ENCODE measurements around the gene EGFLAM. TPM values are rescaled to one million over a fixed set of nuclear protein-coding genes. Genes with fewer than 3 reads are reported as not detected.

EGFLAM gene
- total and polyA plus RNA-seq, 2 of the 4 experiments (the other 2 are of a cell fraction) = 0.77 to 1.1 TPM

- H2BK15ac ChIP-seq (ENCODE audit: low read depth, low read length) = no peak overlapping the region
- dilution Hi-C loops (cut with HindIII; ENCODE audit: low sequenced_read_pairs, unreplicated experiment) = no loop called here
- H3K9me3 ChIP-seq (ENCODE audit: control insufficient read depth, insufficient read depth, low read length) = no peaks in the 10 kb centered on the region
- H2AFZ ChIP-seq (replicated peaks; ENCODE audit: low read length, poor library complexity) = no peak overlapping the region
- H3K4ac ChIP-seq (ENCODE audit: low read depth, low read length) = no peak overlapping the region
- H4K8ac ChIP-seq (ENCODE audit: low read depth in 2 of 2, low read length in 2 of 2) = no peak overlapping the region
- peaks cover 12% of the 10 kb centered on the region for H3K36me3 ChIP-seq (ENCODE audit: control insufficient read depth, insufficient read depth, low read length)
- H3K56ac ChIP-seq (ENCODE audit: extremely low read depth, insufficient read depth, low read length) = no peak overlapping the region
- no peaks in the 10 kb centered on the region for H3K27me3 ChIP-seq (ENCODE audit: control insufficient read depth, insufficient read depth, low read length)
- no TSS peak for BruUV-seq (replicated peaks)
- H3K9me1 ChIP-seq (ENCODE audit: insufficient read depth, low read length) = no peaks in the 10 kb centered on the region; the same call in 1 of the 2 replicates
- H3K14ac ChIP-seq (replicated peaks; ENCODE audit: low read depth, low read length) = no peak overlapping the region
- H3K4me3 ChIP-seq (ENCODE audit: insufficient read depth, low read depth, low read length) = no peak overlapping the region
- ChIA-PET CTCF (no interaction called here), POLR2A (ENCODE audit: unreplicated experiment) (no interaction called here)
- no peaks in the 10 kb centered on the region for H4K20me1 ChIP-seq (ENCODE audit: insufficient read depth, low read length)
- no peak overlapping the region for H2BK5ac ChIP-seq (ENCODE audit: low read depth, low read length, poor library complexity, severe bottlenecking)
- intact Hi-C loops (cut with micrococcal nuclease) = no loop called here
- no peak for DNase-seq
- no peak overlapping the region for H2AK5ac ChIP-seq (ENCODE audit: low read depth, low read length)
- H4K5ac ChIP-seq (ENCODE audit: low read depth, low read length) = no peak overlapping the region
- no peak overlapping the region for H3K9ac ChIP-seq (ENCODE audit: low read depth, low read length)
- H3K4me1 ChIP-seq (ENCODE audit: control insufficient read depth, insufficient read depth, low read length) = no peaks in the 10 kb centered on the region; the same call in 1 of the 2 replicates
- no peak overlapping the region for H3K4me2 ChIP-seq (ENCODE audit: low read depth, low read length)
- H2BK120ac ChIP-seq (ENCODE audit: low read depth, low read length) = no peak overlapping the region
- no peak for ATAC-seq (ENCODE audit: low read depth)
- H3K79me1 ChIP-seq (ENCODE audit: low read depth in 1 of 2, low read length in 2 of 2) = no peaks in the 10 kb centered on the region
- H2AK9ac ChIP-seq (replicated peaks; ENCODE audit: low read depth, low read length, poor library complexity) = no peak overlapping the region
- no peak overlapping the region for H3K18ac ChIP-seq (ENCODE audit: low read depth, low read length)
- TF ChIP-seq, protein P1, sequence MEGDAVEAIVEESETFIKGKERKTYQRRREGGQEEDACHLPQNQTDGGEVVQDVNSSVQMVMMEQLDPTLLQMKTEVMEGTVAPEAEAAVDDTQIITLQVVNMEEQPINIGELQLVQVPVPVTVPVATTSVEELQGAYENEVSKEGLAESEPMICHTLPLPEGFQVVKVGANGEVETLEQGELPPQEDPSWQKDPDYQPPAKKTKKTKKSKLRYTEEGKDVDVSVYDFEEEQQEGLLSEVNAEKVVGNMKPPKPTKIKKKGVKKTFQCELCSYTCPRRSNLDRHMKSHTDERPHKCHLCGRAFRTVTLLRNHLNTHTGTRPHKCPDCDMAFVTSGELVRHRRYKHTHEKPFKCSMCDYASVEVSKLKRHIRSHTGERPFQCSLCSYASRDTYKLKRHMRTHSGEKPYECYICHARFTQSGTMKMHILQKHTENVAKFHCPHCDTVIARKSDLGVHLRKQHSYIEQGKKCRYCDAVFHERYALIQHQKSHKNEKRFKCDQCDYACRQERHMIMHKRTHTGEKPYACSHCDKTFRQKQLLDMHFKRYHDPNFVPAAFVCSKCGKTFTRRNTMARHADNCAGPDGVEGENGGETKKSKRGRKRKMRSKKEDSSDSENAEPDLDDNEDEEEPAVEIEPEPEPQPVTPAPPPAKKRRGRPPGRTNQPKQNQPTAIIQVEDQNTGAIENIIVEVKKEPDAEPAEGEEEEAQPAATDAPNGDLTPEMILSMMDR (conservative IDR thresholded peaks at IDR 0.05; ENCODE audit: low read depth, low read length) = no peak
- TF ChIP-seq CEBPB (IDR thresholded peaks at IDR 0.05; ENCODE audit: low read depth, low read length) (no peak), RFX5 (IDR thresholded peaks at IDR 0.05; ENCODE audit: low read depth, low read length) (no peak), FOS (IDR thresholded peaks at IDR 0.05; ENCODE audit: low read depth, low read length) (no peak), RCOR1 (IDR thresholded peaks at IDR 0.05; ENCODE audit: insufficient replicate concordance, low read length) (no peak), SMC3 (IDR thresholded peaks at IDR 0.05; ENCODE audit: low read depth, low read length) (no peak), MAZ (IDR thresholded peaks at IDR 0.05; ENCODE audit: borderline replicate concordance, low read depth, low read length) (no peak), NFE2L2 (IDR thresholded peaks at IDR 0.05; ENCODE audit: low read depth, low read length) (no peak), ELK1 (IDR thresholded peaks at IDR 0.05; ENCODE audit: borderline replicate concordance, low read depth, low read length) (no peak), POLR2A (IDR thresholded peaks at IDR 0.05; ENCODE audit: low read depth, low read length) (no peak), CHD1 (IDR thresholded peaks at IDR 0.05; ENCODE audit: low read depth, low read length) (no peak), BHLHE40 (IDR thresholded peaks at IDR 0.05; ENCODE audit: low read depth, low read length) (no peak), RAD21 (IDR thresholded peaks at IDR 0.05; ENCODE audit: low read length) (no peak), MXI1 (IDR thresholded peaks at IDR 0.05; ENCODE audit: borderline replicate concordance, low read depth, low read length) (no peak), MAFK (IDR thresholded peaks at IDR 0.05; ENCODE audit: low read depth, low read length) (no peak)
- TF ChIP-seq, protein P2, sequence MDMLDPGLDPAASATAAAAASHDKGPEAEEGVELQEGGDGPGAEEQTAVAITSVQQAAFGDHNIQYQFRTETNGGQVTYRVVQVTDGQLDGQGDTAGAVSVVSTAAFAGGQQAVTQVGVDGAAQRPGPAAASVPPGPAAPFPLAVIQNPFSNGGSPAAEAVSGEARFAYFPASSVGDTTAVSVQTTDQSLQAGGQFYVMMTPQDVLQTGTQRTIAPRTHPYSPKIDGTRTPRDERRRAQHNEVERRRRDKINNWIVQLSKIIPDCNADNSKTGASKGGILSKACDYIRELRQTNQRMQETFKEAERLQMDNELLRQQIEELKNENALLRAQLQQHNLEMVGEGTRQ (IDR thresholded peaks at IDR 0.05; ENCODE audit: low read depth, low read length) = no peak
- H3K27ac ChIP-seq (ENCODE audit: insufficient read depth, low read length) = no peak overlapping the region
- H3K23ac ChIP-seq (ENCODE audit: low read depth, low read length) = no peak overlapping the region
- WGBS, 2 experiments (ENCODE audit: extremely low coverage in 2 of 2, insufficient read length in 1 of 2) = no CpG with 5 or more reads among the region's 3 CpGs
- in situ Hi-C loops (cut with MboI; ENCODE audit: low sequenced_read_pairs) = no loop called here
- no peak overlapping the region for H4K91ac ChIP-seq (ENCODE audit: insufficient read depth, low read depth, low read length)
- H2BK20ac ChIP-seq (ENCODE audit: low read depth, low read length) = no peak overlapping the region
Measured at GRCh38 chr5:38478878-38479277, 220.5 kb downstream of the EGFLAM start.

All from IMR-90 (cell line).